ENCODE data around the gene APCDD1L.

APCDD1L gene

GRCh38 chr20:58479726-58480440 is 35.3 kb downstream of the APCDD1L start:
- DNase-seq (ENCODE audit: insufficient read length, low spot score): no peak
- FAIRE-seq: no peak
- no peak for TF ChIP-seq POLR2A (IDR thresholded peaks at IDR 0.05; ENCODE audit: low read depth, low read length)

GRCh38 chr20:58478141-58478805 is 36.9 kb downstream of the APCDD1L start:
- no peak for FAIRE-seq
- DNase-seq (ENCODE audit: insufficient read length, low spot score): no peak
- no peak for TF ChIP-seq POLR2A (IDR thresholded peaks at IDR 0.05; ENCODE audit: low read depth, low read length)

GRCh38 chr20:58475466-58475865 is 39.7 kb downstream of the APCDD1L start:
- TF ChIP-seq POLR2A (IDR thresholded peaks at IDR 0.05; ENCODE audit: low read depth, low read length): no peak
- no peak for DNase-seq (ENCODE audit: insufficient read length, low spot score)
- no peak for FAIRE-seq

- TF ChIP-seq POLR2A (IDR thresholded peaks at IDR 0.05; ENCODE audit: low read depth, low read length): no peak
- DNase-seq (ENCODE audit: insufficient read length, low spot score) (no peak), FAIRE-seq (no peak)
Measured at GRCh38 chr20:58473453-58474425, 41.5 kb downstream of the APCDD1L start.

- DNase-seq (ENCODE audit: insufficient read length, low spot score): no peak
- no peak for FAIRE-seq
- no peak for TF ChIP-seq POLR2A (IDR thresholded peaks at IDR 0.05; ENCODE audit: low read depth, low read length)
Measured at GRCh38 chr20:58472273-58473018, 42.8 kb downstream of the APCDD1L start.

GRCh38 chr20:58471193-58472164 is 43.7 kb downstream of the APCDD1L start:
- no peak for DNase-seq (ENCODE audit: insufficient read length, low spot score)
- no peak for TF ChIP-seq POLR2A (IDR thresholded peaks at IDR 0.05; ENCODE audit: low read depth, low read length)
- FAIRE-seq: no peak

- DNase-seq (ENCODE audit: insufficient read length, low spot score) (no peak), FAIRE-seq (no peak)
- no peak for TF ChIP-seq POLR2A (IDR thresholded peaks at IDR 0.05; ENCODE audit: low read depth, low read length)
Measured at GRCh38 chr20:58470336-58471192, 44.6 kb downstream of the APCDD1L start.

- no peak for DNase-seq (ENCODE audit: insufficient read length, low spot score)
- FAIRE-seq: no peak
- TF ChIP-seq POLR2A (IDR thresholded peaks at IDR 0.05; ENCODE audit: low read depth, low read length): no peak
Measured at GRCh38 chr20:58469616-58470015, 45.6 kb downstream of the APCDD1L start.

GRCh38 chr20:58467572-58468527 is 47.3 kb downstream of the APCDD1L start:
- TF ChIP-seq POLR2A (IDR thresholded peaks at IDR 0.05; ENCODE audit: low read depth, low read length): no peak
- no peak for FAIRE-seq
- no peak for DNase-seq (ENCODE audit: insufficient read length, low spot score)

GRCh38 chr20:58466729-58467571 is 48.2 kb downstream of the APCDD1L start:
- no peak for TF ChIP-seq POLR2A (IDR thresholded peaks at IDR 0.05; ENCODE audit: low read depth, low read length)
- DNase-seq (ENCODE audit: insufficient read length, low spot score) (no peak), FAIRE-seq (no peak)

All from H54 (cell line).